Nephron progenitor cell (in vitro differentiated cells): ENCODE measurements around the gene MCM10.
"Not testable (repeated sequence)": the region's sequence is repeated elsewhere in the genome, so short reads cannot be mapped to it uniquely, and the experiment has no call there.

ENCODE experiments used
- DNase-seq: peaks from one replicate; pipeline ENCODE4 v3.0.0; 2021
- H3K27ac Mint-ChIP-seq: 2 replicates; pipeline ENCODE4 v1.8.0; 2021; ENCODE audit warnings: mild to moderate bottlenecking, moderate library complexity, mixed read lengths
- H3K27me3 Mint-ChIP-seq: 2 replicates; pipeline ENCODE4 v1.8.0; 2021; ENCODE audit warnings: mild to moderate bottlenecking, low read depth, mixed read lengths; ENCODE audit not compliant: poor library complexity
- H3K36me3 Mint-ChIP-seq: 2 replicates; pipeline ENCODE4 v1.8.0; 2021; ENCODE audit warnings: low read depth, mixed read lengths
- H3K4me1 Mint-ChIP-seq: 2 replicates; pipeline ENCODE4 v1.8.0; 2021; ENCODE audit warnings: mixed read lengths
- H3K4me3 Mint-ChIP-seq: 2 replicates; pipeline ENCODE4 v1.8.0; 2021; ENCODE audit warnings: mild to moderate bottlenecking, moderate library complexity, mixed read lengths
- H3K9me3 Mint-ChIP-seq: 2 replicates; pipeline ENCODE4 v1.8.0; 2021; ENCODE audit warnings: mild to moderate bottlenecking, moderate library complexity, mixed read lengths
- TF ChIP-seq, protein P1 (sequence below): fragments of 200-600 bp; sonication (generic); IDR thresholded peaks from 2 replicates; pipeline ENCODE4 v1.5.0; 2021; ENCODE audit warnings: antibody characterized with exemption

The MCM10 gene

DNA sequence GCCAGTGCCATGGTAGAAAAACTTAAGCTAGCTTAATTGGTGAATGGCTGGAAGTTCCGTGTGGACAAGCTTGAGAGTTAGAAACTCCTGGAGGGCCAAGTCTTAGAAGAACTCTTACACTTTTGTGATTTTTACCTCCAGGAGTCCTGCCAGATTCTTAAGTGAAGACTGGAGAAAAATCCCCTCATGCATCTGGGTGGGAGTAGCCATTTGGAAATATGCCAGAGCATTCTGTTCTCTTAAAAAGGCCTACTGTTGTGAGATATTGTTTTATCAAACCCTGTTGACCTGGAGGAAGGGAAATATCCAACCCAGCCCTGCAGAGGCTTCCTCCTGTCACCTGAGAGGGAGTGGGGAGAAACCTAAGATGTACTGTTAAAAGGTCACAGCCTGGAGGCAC is 17.6 kb upstream of the MCM10 start:
- no peak overlapping the region for H3K4me3 Mint-ChIP-seq
- peaks cover 11% of the 10 kb centered on the region for H3K27me3 Mint-ChIP-seq
- TF ChIP-seq, protein P1, sequence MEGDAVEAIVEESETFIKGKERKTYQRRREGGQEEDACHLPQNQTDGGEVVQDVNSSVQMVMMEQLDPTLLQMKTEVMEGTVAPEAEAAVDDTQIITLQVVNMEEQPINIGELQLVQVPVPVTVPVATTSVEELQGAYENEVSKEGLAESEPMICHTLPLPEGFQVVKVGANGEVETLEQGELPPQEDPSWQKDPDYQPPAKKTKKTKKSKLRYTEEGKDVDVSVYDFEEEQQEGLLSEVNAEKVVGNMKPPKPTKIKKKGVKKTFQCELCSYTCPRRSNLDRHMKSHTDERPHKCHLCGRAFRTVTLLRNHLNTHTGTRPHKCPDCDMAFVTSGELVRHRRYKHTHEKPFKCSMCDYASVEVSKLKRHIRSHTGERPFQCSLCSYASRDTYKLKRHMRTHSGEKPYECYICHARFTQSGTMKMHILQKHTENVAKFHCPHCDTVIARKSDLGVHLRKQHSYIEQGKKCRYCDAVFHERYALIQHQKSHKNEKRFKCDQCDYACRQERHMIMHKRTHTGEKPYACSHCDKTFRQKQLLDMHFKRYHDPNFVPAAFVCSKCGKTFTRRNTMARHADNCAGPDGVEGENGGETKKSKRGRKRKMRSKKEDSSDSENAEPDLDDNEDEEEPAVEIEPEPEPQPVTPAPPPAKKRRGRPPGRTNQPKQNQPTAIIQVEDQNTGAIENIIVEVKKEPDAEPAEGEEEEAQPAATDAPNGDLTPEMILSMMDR, result no peak
- no peak for DNase-seq
- no peaks in the 10 kb centered on the region for H3K36me3 Mint-ChIP-seq
- no peak overlapping the region for H3K27ac Mint-ChIP-seq
- peaks cover 20% of the 10 kb centered on the region for H3K4me1 Mint-ChIP-seq
- H3K9me3 Mint-ChIP-seq, result peaks cover 13% of the 10 kb centered on the region

DNA sequence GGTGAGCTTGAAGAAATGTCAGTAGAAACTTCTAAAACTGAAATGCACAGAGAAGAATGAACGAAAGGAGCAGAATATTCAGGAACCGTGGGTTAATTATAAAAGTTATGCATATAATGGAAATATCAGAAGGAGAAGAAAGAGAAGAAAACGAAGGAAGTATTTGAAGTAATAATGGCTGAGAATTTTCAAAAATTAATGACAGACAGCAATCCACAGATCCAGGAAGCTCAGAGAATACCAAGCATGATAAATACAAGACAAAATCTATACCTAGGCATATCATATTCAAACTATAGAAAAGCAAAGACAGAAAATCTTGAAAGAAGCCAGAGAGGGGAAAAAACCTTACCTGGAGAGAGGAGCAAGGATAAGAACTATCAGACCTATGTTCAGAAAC is 16.5 kb upstream of the MCM10 start:
- DNase-seq, result no peak
- Mint-ChIP-seq H3K27me3 (peaks cover 11% of the 10 kb centered on the region), H3K4me3 (no peak overlapping the region), H3K36me3 (no peaks in the 10 kb centered on the region), H3K27ac (no peak overlapping the region), H3K4me1 (peaks cover 16% of the 10 kb centered on the region), H3K9me3 (peaks cover 13% of the 10 kb centered on the region)
- TF ChIP-seq, protein P1, result no peak

DNA sequence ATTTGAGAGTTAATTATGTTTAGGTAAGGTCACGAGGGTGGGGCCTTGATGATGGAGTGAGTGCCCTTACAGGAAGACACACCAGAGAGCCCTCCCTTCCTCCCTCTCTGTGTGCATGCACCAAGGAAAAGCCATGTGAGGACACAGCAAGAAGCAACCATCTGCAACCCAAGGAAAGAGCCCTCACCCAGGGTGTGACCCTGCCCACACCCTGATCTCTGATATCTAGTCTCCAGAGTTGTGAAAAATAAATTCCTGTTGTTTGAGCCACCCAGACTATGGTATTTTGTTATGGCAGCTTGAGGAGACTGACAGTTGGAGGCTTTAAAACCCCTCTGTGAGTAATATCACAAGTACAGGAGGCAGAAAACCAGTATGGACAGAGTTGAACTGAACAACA is 15.0 kb upstream of the MCM10 start:
- TF ChIP-seq, protein P1, result no peak
- no peak overlapping the region for H3K27ac Mint-ChIP-seq

DNA sequence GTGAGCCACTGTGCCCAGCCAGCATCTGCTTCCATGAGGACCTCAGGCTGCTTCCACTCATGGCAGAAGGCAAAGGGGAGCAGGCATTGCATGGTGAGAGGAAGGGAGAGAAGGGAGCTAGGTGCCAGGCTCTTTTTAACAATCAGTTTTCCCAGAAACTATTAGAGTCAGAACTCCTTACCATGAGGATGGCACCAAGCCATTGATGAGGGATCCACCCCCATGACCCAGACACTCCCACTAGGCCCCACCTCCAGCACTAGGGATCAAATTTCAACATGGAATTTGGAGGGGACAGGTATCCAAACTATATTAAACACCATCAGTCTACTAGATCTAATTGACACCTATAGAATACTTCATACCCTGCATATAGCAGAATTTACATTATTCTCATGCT is 14.2 kb upstream of the MCM10 start:
- TF ChIP-seq, protein P1, result no peak
- Mint-ChIP-seq H3K36me3 (no peaks in the 10 kb centered on the region), H3K27ac (no peak overlapping the region), H3K9me3 (peaks cover 13% of the 10 kb centered on the region), H3K4me3 (no peak overlapping the region), H3K27me3 (peaks cover 11% of the 10 kb centered on the region), H3K4me1 (peaks cover 7% of the 10 kb centered on the region)
- DNase-seq, result no peak

More for the DNA sequence above, 15.0 kb upstream of the MCM10 start:
- peaks cover 13% of the 10 kb centered on the region for H3K9me3 Mint-ChIP-seq
- no peaks in the 10 kb centered on the region for H3K36me3 Mint-ChIP-seq
- peaks cover 7% of the 10 kb centered on the region for H3K4me1 Mint-ChIP-seq
- peaks cover 11% of the 10 kb centered on the region for H3K27me3 Mint-ChIP-seq
- no peak overlapping the region for H3K4me3 Mint-ChIP-seq
- no peak for DNase-seq

DNA sequence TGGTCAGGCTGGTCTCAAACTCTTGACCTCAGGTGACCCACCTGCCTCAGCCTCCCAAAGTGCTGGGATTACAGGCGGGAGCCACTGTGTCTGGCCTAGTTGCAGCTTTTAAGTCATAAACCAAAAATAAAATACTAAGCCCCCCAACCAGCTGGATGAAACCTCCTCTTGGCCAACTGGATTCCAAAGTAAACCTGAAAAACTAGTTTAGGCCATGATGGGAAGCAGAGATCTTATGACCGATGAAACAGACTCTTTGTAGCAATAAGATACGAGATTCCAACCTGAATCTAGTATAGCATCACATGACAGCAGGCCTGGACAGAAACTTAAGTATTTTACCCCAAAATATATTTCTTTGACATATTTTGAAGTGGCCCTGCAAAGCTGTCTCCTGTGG is 9.1 kb upstream of the MCM10 start:
- TF ChIP-seq, protein P1, result no peak
- Mint-ChIP-seq H3K4me1 (no peaks in the 10 kb centered on the region), H3K36me3 (no peaks in the 10 kb centered on the region), H3K27me3 (peaks cover 7% of the 10 kb centered on the region), H3K27ac (no peak overlapping the region), H3K4me3 (no peak overlapping the region), H3K9me3 (no peaks in the 10 kb centered on the region)
- DNase-seq, result no peak

DNA sequence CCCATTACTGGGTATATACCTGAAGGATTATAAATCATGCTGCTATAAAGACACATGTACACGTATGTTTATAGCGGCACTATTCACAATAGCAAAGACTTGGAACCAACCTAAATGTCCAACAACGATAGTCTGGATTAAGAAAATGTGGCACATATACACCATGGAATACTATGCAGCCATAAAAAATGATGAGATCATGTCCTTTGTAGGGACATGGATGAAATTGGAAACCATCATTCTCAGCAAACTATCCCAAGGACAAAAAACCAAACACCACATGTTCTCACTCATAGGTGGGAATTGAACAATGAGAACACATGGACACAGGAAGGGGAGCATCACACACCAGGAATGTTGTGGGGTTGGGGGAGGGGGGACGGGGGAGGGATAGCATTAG is 5.5 kb upstream of the MCM10 start:
- H3K9me3 Mint-ChIP-seq, H3K27me3 Mint-ChIP-seq, H3K4me1 Mint-ChIP-seq, H3K4me3 Mint-ChIP-seq, DNase-seq, H3K27ac Mint-ChIP-seq, H3K36me3 Mint-ChIP-seq: not testable (repeated sequence)
